GM12878 (cell line): ENCODE data around the gene SPRING1. TPM values are rescaled to one million over a fixed set of nuclear protein-coding genes. Genes with fewer than 3 reads are reported as not detected.

Experiments used
- ATAC-seq: fragments of 200-7000 bp; cut with Tn5 transposase; 3 replicates; pipeline ENCODE4 v1.9.1; 2020; ENCODE audit warnings: mild to moderate bottlenecking, moderate library complexity
- BruUV-seq: library from RNA; stranded (reverse); fragments of 400-500 nt; replicated peaks from 2 replicates; lab custom pipeline; 2021; lab: Mats Ljungman, UMichigan
- CTCF ChIA-PET: fragments of 300-600 bp; sonication (Branson Sonifier 250); formaldehyde crosslinking; extraction: SDS; loops from one replicate; lab custom pipeline; 2021; ENCODE audit warnings: inconsistent platforms; lab: Yijun Ruan, JAX
- POLR2A ChIA-PET: fragments of 350-600 bp; formaldehyde crosslinking; extraction: SDS; loops from one replicate; lab custom pipeline; 2021; ENCODE audit warnings: inconsistent platforms; lab: Charles Lee
- RAD21 ChIA-PET: fragments of 300-600 bp; sonication (Branson Sonifier 250); formaldehyde crosslinking; loops from one replicate; lab custom pipeline; 2023; ENCODE audit warnings: antibody characterized with exemption; ENCODE audit not compliant: unreplicated experiment; lab: Charles Lee
- SMC1A ChIA-PET: fragments of 300-600 bp; sonication (Branson Sonifier 250); formaldehyde crosslinking; loops from one replicate; lab custom pipeline; 2023; ENCODE audit not compliant: unreplicated experiment, uncharacterized antibody; lab: Charles Lee
- DNase-seq: peaks from one replicate; pipeline ENCODE4 v3.0.0-alpha.2; 2011; ENCODE audit warnings: low read depth, low spot score
- FAIRE-seq: peaks from 3 replicates; lab custom pipeline; 2011; peaks lifted over from hg19 to GRCh38; lab: Jason Lieb, UNC
- H2AFZ ChIP-seq: 2 replicates; pipeline ENCODE4 v1.6.0; 2011; ENCODE audit warnings: low read depth, low read length, control low read depth; ENCODE audit not compliant: control insufficient read depth
- H3K27ac ChIP-seq: 2 replicates; pipeline ENCODE4 v1.5.1; 2011; ENCODE audit warnings: control low read depth; ENCODE audit not compliant: control insufficient read depth, insufficient read depth
- H3K27me3 ChIP-seq, 2 experiments: replicated peaks in 1 of 2; 2 replicates each; pipeline versions ENCODE4 v1.6.0 to v1.6.1; 2011; ENCODE audit warnings: low read length in 1 of 2; ENCODE audit not compliant: control insufficient read depth in 2 of 2, insufficient read depth in 2 of 2
- H3K36me3 ChIP-seq, 2 experiments: 2 replicates each; pipeline ENCODE4 v1.5.1; 2011; ENCODE audit warnings: low read length in 1 of 2; ENCODE audit not compliant: control insufficient read depth in 2 of 2, insufficient read depth in 2 of 2
- H3K4me1 ChIP-seq: 2 replicates; pipeline ENCODE4 v1.6.1; 2011; ENCODE audit warnings: mild to moderate bottlenecking, low read length, moderate library complexity, mixed read lengths; ENCODE audit not compliant: control insufficient read depth, insufficient read depth
- H3K4me2 ChIP-seq: 2 replicates; pipeline ENCODE4 v1.6.0; 2011; ENCODE audit warnings: control low read depth; ENCODE audit not compliant: control insufficient read depth, insufficient read depth
- H3K4me3 ChIP-seq: fragments of 200-600 bp; sonication (generic); 2 replicates; pipeline ENCODE4 v1.5.1; 2016
- H3K79me2 ChIP-seq: 2 replicates; pipeline ENCODE4 v1.6.0; 2011; ENCODE audit warnings: low read length; ENCODE audit not compliant: control insufficient read depth, insufficient read depth
- H3K9ac ChIP-seq: 2 replicates; pipeline ENCODE4 v1.8.0; 2011; ENCODE audit warnings: low read length, control low read depth, mixed read lengths; ENCODE audit not compliant: control insufficient read depth, insufficient read depth
- H3K9me3 ChIP-seq: replicated peaks from 3 replicates; pipeline ENCODE4 v1.5.1; 2011; ENCODE audit warnings: mild to moderate bottlenecking, low read length; ENCODE audit not compliant: control insufficient read depth, insufficient read depth
- H4K20me1 ChIP-seq: 2 replicates; pipeline ENCODE4 v1.6.0; 2011; ENCODE audit not compliant: control insufficient read depth, insufficient read depth
- CBX5 ChIP-seq: sonication (generic); IDR thresholded peaks from 2 replicates; pipeline ENCODE4 v1.6.1; 2016; ENCODE audit warnings: low read depth, moderate library complexity, mild to moderate bottlenecking, inconsistent platforms
- CEBPB ChIP-seq, 2 experiments: fragments of 150-350 bp in 1 of 2; IDR thresholded peaks; 2 replicates each; pipeline ENCODE4 v1.6.1; 2012 to 2014; ENCODE audit warnings: low read depth in 2 of 2, low read length in 2 of 2, borderline replicate concordance in 1 of 2, inconsistent platforms in 1 of 2
- ETV6 ChIP-seq, 2 experiments: fragments of 450-650 bp in 1 of 2; IDR thresholded peaks in 1 of 2; conservative IDR thresholded peaks in 1 of 2; 2 replicates each; pipeline ENCODE4 v1.6.1; 2014; ENCODE audit warnings: antibody characterized with exemption in 1 of 2, borderline replicate concordance in 1 of 2, low read depth in 1 of 2, mild to moderate bottlenecking in 1 of 2, moderate library complexity in 1 of 2
- KAT2A ChIP-seq: conservative IDR thresholded peaks from 2 replicates; pipeline ENCODE4 v1.6.1; 2011; ENCODE audit warnings: low read depth, low read length; ENCODE audit not compliant: control insufficient read depth
- MAX ChIP-seq: IDR thresholded peaks from 2 replicates; pipeline ENCODE4 v1.6.1; 2012; ENCODE audit warnings: low read depth, low read length, improper control_type of control experiment
- POLR2A ChIP-seq: IDR thresholded peaks from 2 replicates; pipeline ENCODE4 v1.6.1; 2011; ENCODE audit warnings: low read depth, mild to moderate bottlenecking, low read length
- RBBP5 ChIP-seq: fragments of 200-600 bp; sonication (generic); conservative IDR thresholded peaks from 2 replicates; pipeline ENCODE4 v1.6.1; 2016
- RELA ChIP-seq: fragments of 450-650 bp; IDR thresholded peaks from 2 replicates; pipeline ENCODE4 v1.8.0; 2014; ENCODE audit warnings: borderline replicate concordance; ENCODE audit not compliant: partially characterized antibody
- SREBF1 ChIP-seq: IDR thresholded peaks from 2 replicates; pipeline ENCODE4 v1.6.1; 2012; ENCODE audit warnings: mild to moderate bottlenecking, low read length
- ZNF24 ChIP-seq: fragments of 450-650 bp; IDR thresholded peaks from 2 replicates; pipeline ENCODE4 v1.6.1; 2017; ENCODE audit warnings: antibody characterized with exemption, mild to moderate bottlenecking
- WGBS: methylation state at CpG from one replicate; pipeline ENCODE4 v1.1.6; 2016; ENCODE audit warnings: low lambda C conversion rate; ENCODE audit not compliant: insufficient replicate concordance, insufficient coverage; ENCODE audit errors: missing lambda C conversion rate; 5-methylcytosine and 5-hydroxymethylcytosine counted together
- in situ Hi-C: fragments of 300-500 bp; cut with MboI; formaldehyde crosslinking; loops from 9 replicates; pipeline ENCODE4 v1.14.3; 2018; ENCODE audit warnings: mixed read lengths
- intact Hi-C: fragments of 100-400 bp; cut with micrococcal nuclease; formaldehyde crosslinking; loops from one replicate; pipeline ENCODE4 v1.14.2; 2022; ENCODE audit not compliant: unreplicated experiment
- polyA plus RNA-seq, 11 experiments: library from polyadenylated mRNA; depleted of rRNA in 4 of 11; unstranded in 6 of 11; stranded (reverse) in 5 of 11; fragments of >200 nt; fragmentation: Nextera tagmentation in 4 of 11; fragmentation: Illumina TruSeq in 1 of 11; extraction: Ambion mirVana in 4 of 11; extraction: Trizol in 1 of 11; gene quantifications; 1 replicate in 1 of 11; 2 replicates in 10 of 11; pipeline versions ENCODE4 v1.2.1 to v1.2.3, GENCODE V29; 2011 to 2016; ENCODE audit warnings: inconsistent platforms in 2 of 11, missing spikeins in 2 of 11, low read depth in 1 of 11
- total RNA-seq, 4 experiments: library from RNA; depleted of rRNA in 3 of 4; stranded (reverse); fragments of >200 nt in 3 of 4; fragmentation: Illumina TruSeq in 1 of 4; extraction: Trizol in 1 of 4; gene quantifications; 2 replicates each; pipeline versions ENCODE4 v1.2.1 to v1.2.3, GENCODE V29; 2013 to 2021
- TF ChIP-seq, protein P1 (sequence below): fragments of 450-650 bp; formaldehyde crosslinking; IDR thresholded peaks from 2 replicates; pipeline ENCODE4 v1.5.0; 2022; ENCODE audit warnings: mild to moderate bottlenecking, missing genetic modification characterization

SPRING1 gene
- total and polyA plus RNA-seq, 10 of the 15 experiments (the other 5 are each of a cell fraction or from before 2014, with no cell fraction given): 2.5 to 25.7 (median 14.3) TPM

- CTCF ChIA-PET: interaction anchor here (1.1 to 2.4 kb wide), 3 partner anchors 9 to 15 kb away, joined by 3 to 8 read pairs (median 6); no protein-coding TSS in a partner anchor
- in situ Hi-C loops (no loop called here), intact Hi-C loops (no loop called here)
- DNase-seq: no peak
- 6% methylated on average over 34 of the region's 34 CpGs for WGBS
- no peak for ATAC-seq
- SMC1A ChIA-PET: no interaction called here
- Histone ChIP-seq H3K4me3 (peak overlapping the region; percentile 38; the same call in 1 of the 2 replicates), H4K20me1 (no peaks in the 10 kb centered on the region), H3K9me3 (no peaks in the 10 kb centered on the region), H2AFZ (no peak overlapping the region), H3K27me3 (peaks cover 6 to 16% of the 10 kb centered on the region in 2 experiments; a peak in 3 of 4 replicates), H3K36me3 (no peaks in the 10 kb centered on the region), H3K4me1 (peaks cover 13% of the 10 kb centered on the region)
- RAD21 ChIA-PET: no interaction called here
- BruUV-seq: no TSS peak
- no peak for FAIRE-seq
- TF ChIP-seq CEBPB (IDR thresholded peaks at IDR 0.05; ENCODE audit: borderline replicate concordance in 1 of 2, low read depth in 2 of 2, low read length in 2 of 2) (no peak), SREBF1 (no peak), RELA (no peak)
- TF ChIP-seq, all 136 proteins: peak for 0
- Histone ChIP-seq H3K9ac (no peak overlapping the region), H3K4me2 (peak overlapping the region; percentile 38; the same call in 1 of the 2 replicates), H3K27ac (no peak overlapping the region), H3K79me2 (no peaks in the 10 kb centered on the region)
- POLR2A ChIA-PET: no interaction called here
These were observed 44.3 kb downstream of the SPRING1 start for GRCh38 chr12:116693286-116694227.

GRCh38 chr12:116692605-116693004 is 45.3 kb downstream of the SPRING1 start:
- BruUV-seq: no TSS peak
- no peaks in the 10 kb centered on the region for H3K36me3 ChIP-seq
- FAIRE-seq: no peak
- WGBS: 37% methylated on average over 3 of the region's 3 CpGs
- intact Hi-C loops (no loop called here), in situ Hi-C loops (no loop called here)
- RAD21 ChIA-PET: no interaction called here
- POLR2A ChIA-PET: no interaction called here
- H3K27me3 ChIP-seq: peaks cover 4 to 13% of the 10 kb centered on the region in 2 experiments; a peak in 3 of 4 replicates
- no peak overlapping the region for H3K4me2 ChIP-seq
- H3K27ac ChIP-seq: no peak overlapping the region
- H3K9ac ChIP-seq: no peak overlapping the region
- no peaks in the 10 kb centered on the region for H4K20me1 ChIP-seq
- no peak for ATAC-seq
- H3K4me1 ChIP-seq: peaks cover 13% of the 10 kb centered on the region
- no peak for DNase-seq
- no peak overlapping the region for H3K4me3 ChIP-seq
- no peak overlapping the region for H2AFZ ChIP-seq
- CTCF ChIA-PET: interaction anchor here (0.7 to 2.4 kb wide), 4 partner anchors 8 to 681 kb away, joined by 3 to 8 read pairs (median 5); no protein-coding TSS in a partner anchor
- no peaks in the 10 kb centered on the region for H3K9me3 ChIP-seq
- no peaks in the 10 kb centered on the region for H3K79me2 ChIP-seq
- SMC1A ChIA-PET: no interaction called here
- no peak for TF ChIP-seq POLR2A
- TF ChIP-seq, protein P1, sequence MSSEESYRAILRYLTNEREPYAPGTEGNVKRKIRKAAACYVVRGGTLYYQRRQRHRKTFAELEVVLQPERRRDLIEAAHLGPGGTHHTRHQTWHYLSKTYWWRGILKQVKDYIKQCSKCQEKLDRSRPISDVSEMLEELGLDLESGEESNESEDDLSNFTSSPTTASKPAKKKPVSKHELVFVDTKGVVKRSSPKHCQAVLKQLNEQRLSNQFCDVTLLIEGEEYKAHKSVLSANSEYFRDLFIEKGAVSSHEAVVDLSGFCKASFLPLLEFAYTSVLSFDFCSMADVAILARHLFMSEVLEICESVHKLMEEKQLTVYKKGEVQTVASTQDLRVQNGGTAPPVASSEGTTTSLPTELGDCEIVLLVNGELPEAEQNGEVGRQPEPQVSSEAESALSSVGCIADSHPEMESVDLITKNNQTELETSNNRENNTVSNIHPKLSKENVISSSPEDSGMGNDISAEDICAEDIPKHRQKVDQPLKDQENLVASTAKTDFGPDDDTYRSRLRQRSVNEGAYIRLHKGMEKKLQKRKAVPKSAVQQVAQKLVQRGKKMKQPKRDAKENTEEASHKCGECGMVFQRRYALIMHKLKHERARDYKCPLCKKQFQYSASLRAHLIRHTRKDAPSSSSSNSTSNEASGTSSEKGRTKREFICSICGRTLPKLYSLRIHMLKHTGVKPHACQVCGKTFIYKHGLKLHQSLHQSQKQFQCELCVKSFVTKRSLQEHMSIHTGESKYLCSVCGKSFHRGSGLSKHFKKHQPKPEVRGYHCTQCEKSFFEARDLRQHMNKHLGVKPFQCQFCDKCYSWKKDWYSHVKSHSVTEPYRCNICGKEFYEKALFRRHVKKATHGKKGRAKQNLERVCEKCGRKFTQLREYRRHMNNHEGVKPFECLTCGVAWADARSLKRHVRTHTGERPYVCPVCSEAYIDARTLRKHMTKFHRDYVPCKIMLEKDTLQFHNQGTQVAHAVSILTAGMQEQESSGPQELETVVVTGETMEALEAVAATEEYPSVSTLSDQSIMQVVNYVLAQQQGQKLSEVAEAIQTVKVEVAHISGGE: no peak
- TF ChIP-seq CBX5: no peak
- TF ChIP-seq RBBP5: no peak
- TF ChIP-seq MAX: no peak
- no peak for TF ChIP-seq KAT2A
- TF ChIP-seq ETV6 (conservative IDR thresholded peaks at IDR 0.05 in 1 of 2, IDR thresholded peaks at IDR 0.05 in 1 of 2; ENCODE audit: borderline replicate concordance in 1 of 2, low read depth in 1 of 2): no peak
- no peak for TF ChIP-seq ZNF24
